T-helper 22 cell (primary cell): ENCODE results near the gene CPXM1.
"Not testable (repeated sequence)": the region's sequence is repeated elsewhere in the genome, so short reads cannot be mapped to it uniquely, and the experiment has no call there.

Experiments
- DNase-seq: peaks from one replicate; pipeline ENCODE4 v3.0.0-alpha.2; 2020; ENCODE audit warnings: low read depth

Gene CPXM1

DNA sequence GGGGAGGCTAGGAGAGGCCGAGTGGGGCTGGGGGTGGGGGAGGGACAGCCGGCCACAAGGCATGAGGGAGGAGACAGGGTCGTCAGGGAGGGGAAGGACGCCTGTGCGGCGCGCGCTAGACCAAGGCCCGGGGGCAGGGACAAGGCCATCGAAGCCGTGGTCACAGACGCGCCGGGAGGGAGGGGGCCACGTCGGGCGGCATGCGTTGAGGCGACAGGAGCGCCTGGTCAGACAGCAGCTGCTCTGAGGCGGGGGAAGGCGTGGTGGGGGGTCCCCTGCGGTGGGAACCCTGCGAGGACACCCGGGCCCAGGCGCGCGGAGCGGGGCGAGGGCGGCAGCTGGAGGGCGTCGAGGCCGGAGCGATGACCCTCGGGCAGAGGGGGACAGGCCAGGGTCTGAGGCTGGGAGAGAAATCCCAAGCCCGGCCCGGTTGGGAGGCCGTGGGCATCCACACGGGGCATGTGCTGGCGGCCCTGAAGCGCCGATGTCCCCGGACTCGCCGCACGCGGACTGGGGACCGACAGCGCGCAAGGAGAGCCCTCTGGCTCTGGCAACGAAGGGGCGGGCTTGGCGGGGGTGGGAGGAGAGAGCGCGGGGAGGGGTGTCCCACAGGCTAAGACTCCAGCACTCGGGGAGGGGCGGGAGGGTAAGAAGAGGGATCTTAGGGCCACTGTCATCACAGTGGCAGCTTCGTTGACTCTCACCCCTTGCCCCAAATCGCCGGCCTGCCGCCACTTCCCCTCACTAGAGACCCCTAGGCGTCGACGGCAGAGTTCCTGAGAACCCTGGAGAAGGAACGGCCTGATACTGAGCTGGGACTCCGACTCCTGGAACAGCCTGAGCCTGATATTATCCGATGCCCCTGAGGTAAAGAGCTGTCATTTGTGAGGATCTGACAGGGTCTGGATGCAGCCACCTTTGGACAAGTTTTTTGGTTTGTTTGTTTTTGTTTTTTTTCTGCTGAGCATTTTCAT, 20.8 kb upstream of the CPXM1 start:
- DNase-seq, result no peak

DNA sequence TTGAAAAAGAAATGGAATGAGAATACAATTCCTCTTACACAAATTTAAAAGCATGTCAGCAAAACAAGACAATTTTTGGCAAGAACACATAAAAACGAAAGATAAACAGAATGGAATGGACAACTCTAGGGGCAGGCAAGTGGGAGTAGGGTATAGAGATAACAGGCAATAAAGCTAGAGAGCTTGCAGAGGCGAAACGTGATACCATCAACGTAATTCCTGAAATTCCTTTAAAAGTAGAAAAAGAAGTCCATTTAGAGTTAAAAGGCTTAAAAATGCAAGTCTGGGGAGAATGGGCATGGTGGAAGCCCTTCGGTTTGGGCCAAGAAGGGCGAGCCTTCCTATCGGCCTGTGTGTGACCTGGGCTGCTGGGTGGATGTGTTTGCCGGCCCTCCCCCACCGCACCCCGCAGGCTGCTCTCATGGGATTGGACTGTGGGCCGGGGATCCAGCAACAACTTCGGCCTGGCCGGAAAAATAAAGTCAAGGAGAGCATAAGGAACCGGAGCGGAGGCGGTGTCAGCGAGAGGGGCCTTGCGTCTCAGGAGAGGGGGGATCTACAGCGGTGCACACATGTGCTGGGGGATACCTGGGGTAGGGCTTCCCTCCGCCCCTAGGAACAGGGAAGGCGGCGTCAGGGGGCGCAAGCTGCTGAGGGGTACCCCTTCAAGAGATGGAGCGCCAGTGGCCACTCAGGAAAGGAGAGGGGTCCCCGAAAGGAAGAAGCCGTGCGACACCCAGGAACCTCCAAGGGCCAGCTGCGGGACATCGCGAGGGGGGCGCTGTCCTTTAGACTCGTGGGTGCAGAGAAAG, 19.9 kb upstream of the CPXM1 start:
- DNase-seq, result no peak

DNA sequence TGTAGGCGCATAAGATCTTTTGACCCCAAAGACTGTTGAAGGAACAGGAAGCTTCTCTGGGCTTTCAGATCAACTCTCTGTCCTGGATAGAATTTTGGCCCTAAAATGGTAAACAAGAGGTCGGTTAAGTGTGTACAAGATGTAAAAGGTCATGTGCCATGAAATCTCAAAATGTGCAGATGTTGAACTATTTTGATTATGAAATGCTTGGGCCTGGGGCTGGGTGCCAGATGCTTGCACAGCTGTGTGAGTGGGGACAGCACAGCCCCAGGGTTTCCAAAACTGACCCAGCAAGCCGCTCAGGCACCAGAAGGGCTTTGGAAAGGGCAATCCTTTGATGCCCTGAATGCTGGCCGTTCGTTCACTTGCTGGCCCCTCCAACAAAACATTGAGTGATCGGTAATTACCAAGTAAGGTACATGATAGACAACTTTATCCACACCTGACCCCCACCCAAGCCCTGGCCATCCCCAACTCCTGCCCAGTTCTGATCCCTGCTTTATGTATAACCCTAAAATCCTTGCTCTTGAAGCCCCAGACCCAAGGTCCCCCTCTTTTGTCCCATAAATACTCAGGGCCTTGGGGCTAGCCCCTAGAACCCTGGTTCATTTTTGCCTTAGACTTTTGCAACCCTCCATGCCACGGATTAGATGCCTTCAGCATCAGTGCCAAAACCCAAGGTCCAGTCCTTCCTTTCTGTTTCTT, 17.6 kb upstream of the CPXM1 start:
- no peak for DNase-seq

DNA sequence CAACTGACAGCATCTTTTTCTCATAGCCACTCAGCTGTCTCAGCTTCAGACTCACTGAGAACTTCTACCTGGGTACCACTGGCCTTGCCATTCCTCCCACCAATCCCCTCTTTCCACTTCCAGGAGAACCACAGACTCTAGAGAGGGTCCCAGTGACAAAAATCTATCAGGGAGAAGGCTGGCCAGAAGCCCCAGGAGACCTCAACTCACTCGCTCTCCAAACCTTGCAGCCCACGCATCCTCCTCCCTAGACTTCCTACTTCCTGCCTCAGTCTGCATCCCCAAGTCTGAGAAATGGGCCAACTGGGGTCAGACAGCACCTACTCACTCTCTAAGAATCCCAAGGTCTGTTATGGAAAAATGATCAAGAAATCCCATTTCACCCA, 16.9 kb upstream of the CPXM1 start:
- DNase-seq, result no peak

DNA sequence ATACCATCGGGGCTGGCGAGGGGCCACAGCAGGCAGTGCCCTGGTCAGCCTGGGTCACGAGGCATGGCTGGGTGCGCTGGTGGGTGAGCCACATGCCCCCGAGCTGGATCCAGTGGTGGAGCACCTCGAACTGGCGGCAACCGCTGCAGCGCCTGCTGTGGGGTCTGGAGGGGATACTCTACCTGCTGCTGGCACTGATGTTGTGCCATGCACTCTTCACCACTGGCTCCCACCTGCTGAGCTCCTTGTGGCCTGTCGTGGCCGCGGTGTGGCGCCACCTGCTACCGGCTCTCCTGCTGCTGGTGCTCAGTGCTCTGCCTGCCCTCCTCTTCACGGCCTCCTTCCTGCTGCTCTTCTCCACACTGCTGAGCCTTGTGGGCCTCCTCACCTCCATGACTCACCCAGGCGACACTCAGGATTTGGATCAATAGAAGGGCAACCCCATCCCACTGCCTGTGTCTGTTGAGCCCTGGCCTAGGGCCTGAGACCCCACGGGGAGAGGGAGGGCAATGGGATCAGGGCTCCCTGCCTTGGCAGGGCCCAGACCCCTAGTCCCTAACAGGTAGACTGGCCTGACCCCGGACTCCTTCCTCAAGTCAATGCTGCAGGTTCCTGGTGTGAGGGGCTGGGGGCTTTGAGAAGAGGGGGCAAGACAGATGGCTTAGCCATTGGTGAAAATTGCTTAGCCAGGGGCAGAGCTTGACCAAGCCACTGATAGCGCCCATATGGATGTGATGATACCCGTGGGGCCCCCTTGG, 16.3 kb upstream of the CPXM1 start:
- no peak for DNase-seq

DNA sequence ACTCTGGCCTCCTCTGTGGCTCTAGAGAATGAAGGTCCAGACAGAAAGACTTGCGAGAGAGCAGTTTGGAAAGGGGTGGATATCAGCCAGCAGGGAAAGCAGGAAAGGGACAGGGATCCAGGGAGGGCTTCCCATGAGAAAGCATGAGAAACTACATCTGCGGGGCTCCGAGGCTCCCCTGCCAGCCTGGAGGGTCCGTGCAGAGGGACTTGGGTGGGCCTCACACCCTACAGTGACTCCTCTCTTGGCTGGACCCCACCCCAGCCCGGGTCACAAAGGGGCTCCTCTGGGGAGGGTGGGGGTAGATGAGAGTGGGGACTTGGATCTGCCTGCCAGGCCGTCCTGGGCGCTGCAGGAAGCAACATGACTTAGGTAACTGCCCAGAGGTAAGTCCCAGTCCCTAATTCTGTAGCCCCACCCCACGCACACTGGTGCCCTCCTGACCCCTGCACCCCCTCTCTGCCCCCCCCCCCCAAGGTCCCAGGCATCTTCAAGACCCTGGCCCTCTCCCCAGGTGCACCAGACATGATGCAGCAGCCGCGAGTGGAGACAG, 15.7 kb upstream of the CPXM1 start, which contains the start of gene TMEM239:
Gene TMEM239 (plus strand): TSS at position 335 of the 553 bp plus-strand sequence. CDS start 191 bp downstream, at position 526.
- DNase-seq, result no peak

DNA sequence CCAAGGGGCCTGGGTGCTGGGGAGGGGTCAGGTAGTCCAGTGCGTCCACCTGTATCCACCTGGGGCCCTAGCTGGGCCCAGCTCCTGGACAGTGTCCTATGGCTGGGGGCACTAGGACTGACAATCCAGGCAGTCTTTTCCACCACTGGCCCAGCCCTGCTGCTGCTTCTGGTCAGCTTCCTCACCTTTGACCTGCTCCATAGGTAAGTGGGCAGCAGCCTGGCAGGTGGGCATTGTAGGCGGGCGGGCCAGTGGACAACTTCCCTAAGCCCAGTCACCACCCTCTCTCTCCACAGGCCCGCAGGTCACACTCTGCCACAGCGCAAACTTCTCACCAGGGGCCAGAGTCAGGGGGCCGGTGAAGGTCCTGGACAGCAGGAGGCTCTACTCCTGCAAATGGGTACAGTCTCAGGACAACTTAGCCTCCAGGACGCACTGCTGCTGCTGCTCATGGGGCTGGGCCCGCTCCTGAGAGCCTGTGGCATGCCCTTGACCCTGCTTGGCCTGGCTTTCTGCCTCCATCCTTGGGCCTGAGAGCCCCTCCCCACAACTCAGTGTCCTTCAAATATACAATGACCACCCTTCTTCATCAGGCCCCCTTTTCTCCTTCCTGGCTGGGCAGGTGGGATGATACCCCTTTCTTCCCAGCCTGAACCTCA, 14.9 kb upstream of the CPXM1 start:
- no peak for DNase-seq

DNA sequence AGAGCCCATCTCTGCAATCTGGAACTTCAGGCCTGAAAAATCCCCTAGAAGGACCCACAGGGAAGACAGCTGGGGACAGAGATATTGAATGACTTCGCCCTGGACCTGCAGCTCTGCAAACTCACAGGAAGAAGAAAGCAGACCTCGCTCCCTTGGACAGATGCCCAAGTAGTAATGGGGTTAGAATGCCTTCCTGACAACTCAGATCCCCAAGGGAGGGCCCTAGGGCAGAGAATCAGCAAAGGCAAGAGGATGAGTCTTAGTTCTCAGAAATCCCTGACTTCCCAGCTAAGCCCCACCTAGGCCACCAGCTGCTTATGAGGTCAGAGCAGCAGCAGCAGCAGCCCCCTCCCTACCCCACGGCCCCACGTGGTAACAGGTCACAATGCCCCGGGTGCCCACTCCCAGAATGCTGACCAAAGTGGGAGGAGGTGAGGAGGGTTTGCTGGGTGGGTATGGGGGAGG, 14.2 kb upstream of the CPXM1 start, which contains the start of gene C20orf141:
Gene C20orf141 (plus strand): TSS at position 401 of the 465 bp plus-strand sequence. CDS start 198 bp downstream, outside the sequence.
- no peak for DNase-seq

DNA sequence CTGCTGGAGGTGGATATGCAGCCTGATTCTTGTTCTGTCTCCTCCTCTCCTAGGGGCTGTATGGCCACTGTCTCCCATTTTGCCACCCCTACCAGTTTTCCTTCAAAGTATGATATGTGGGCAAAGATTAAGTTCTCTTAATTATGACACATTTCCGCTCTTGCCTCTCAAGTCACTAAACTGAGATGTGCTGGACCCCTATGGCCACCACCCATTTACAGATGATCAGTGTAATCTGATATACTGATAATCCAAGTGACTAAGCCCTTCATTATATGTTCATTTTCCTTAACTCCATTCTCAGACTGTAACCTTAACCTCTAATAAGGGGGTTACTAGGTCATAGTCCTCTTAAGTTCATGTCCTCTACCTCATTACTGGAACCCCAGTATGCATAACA, 13.6 kb upstream of the CPXM1 start:
- no peak for DNase-seq

DNA sequence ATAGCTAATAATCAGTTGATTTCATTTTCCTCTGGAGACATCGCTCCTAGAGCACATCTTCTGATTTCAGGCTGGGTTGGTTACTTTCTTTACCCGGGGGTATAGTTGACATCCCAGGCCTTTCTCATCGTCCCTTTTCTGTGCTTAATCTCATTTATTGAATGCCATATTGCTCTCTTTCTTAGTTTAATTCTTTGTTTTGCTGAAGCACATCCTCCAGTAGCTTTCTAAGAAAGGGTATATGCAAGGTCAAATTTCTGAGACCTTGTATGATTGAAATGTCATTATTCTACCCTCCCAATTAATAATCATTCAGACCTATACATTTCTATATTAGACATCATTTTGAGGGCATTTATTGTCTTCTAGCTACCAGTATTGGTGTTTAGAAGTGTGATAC, 11.8 kb upstream of the CPXM1 start:
- DNase-seq, result no peak

DNA sequence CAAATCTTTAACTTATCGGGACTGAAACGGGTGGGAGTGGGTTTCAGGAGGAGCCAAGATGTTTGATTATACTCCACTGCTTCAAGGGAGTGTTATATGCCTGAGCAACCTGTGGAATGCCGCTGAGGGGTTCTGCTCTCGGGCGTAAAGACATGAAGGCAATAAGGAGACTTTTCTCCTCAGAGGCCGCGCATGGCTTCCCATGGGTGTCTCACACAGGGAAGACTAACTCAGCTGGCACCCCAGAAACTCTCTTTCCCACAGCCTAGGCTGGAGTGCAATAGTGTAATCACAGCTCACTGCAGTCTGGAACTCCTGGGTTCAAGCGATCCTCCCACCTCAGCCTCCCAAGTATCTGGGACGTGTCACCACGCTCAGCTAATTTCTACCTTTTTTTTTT, 9.3 kb upstream of the CPXM1 start:
- no peak for DNase-seq

DNA sequence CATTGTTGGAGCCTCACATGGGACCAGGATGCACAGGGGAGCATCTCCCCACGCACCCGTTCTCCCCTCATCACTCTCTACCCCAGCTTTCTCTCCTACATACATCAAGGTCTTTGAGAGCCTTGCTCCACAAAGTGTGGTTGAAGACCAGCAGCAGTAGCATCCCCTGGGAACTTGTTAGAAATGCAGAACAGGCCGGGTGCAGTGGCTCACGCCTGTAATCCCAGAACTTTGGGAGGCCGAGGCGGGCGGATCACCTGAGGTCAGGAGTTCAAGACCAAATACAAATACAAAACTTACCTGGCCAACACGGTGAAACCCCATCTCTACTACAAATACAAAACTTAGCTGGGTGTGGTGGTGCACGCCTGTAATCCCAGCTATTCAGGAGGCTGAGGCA, 7.5 kb upstream of the CPXM1 start:
- not testable (repeated sequence) for DNase-seq

DNA sequence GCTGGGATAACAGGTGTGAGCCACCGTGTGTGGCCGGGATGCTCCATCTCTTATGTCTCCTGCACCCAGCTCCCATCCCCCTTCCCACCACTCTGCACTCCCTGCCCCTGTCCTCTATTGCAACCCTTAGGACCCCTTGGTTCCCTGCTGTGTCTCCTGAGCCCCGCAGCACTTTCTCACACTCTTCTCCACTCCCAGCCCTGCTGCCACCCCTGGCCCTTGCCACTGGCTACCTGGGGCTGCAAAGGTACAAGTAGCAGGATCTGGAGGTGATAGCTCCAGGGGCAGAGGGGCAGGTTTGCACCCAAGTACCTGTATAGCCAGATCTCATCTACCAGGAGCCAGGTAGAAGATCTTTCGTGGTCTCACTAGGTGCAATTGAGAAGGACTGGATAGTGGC, 6.6 kb upstream of the CPXM1 start:
- no peak for DNase-seq

DNA sequence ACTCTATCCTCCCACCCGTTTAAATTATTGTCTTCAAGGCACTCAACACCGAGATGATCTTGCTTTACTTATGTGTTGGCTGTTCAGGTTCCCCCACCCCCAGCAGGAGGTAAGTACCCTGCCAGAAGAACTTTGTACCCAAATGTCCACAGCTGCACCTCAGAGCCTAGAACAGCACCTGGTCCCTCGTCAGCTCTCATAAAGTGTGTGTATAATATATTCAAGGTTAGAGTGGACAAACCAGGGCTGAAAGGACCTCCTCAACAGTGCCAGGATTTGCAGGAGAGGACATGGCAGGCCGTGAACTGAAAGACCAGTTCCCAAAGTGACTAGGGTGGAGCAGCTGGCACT, 5.9 kb upstream of the CPXM1 start:
- DNase-seq, result no peak

DNA sequence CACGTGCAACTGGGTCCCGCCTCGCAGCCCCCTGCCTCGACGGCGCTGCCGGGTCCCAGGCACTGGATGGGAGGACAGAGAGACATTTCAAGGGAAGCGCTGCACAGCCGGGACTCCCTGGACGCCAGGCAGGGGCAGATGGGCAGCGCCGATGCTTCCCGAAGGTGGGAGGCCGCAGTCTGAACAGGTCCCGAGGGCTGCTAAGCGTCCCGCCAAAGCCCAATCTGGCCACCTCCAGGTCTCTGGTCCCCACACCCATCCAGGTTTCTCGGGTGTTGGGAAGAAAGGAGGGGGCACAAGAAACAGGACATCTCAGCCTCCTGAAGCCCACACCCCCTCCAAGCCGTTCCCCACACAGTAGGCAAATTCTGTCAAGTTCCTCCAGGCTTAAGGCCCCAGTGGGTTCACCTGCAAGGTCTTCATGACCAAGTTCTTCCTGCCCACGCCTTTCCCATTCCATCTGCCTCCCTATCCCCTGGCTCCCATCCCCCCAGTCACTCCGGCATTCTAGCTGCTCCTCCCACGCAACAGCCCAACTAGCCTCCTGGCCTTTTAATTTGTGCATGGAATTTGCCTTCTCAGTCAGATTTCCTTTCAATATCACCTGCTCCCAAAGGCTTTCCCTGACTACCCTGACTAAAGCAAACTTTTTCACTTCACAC, 5.4 kb upstream of the CPXM1 start:
- DNase-seq, result no peak

DNA sequence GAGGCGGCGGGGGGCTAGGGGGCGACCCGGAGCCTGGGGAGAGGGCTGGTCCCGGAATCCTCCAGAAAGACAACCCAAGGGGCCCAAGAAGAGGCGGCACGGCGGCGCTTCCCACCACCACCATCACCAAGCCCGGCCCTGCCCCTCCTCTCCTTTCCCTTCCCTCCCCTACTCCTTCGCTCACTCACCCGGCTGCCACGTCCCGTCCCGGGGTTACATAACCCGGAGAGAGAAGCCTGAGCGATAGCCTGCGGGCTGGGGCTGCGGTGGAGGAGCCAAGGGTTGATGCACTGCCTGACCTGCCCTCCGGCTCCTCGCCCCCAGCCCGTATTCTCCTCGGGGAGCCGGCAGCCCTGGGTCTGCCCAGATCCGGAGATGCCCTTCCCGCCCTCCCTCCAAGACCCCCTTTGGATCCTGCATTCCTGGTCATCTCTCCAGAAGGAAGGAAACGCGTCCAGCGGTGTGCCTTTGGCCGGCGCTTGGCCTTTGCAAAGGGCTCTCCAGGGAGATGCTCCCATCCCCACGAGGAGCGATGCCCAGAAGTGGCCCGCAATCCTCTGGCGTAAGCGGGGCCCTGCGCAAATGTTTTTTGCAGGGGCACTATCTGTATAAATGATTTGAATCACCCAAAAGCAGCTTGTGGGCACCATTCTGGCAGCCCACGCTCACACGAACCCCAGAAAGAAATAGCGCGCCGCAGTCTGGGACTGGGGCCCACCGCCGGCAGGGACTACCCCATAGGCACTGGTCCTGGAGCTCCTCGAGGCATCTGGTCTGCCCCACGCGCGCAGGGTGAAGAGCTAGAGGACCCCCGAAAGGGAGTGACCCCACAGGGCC, 4.6 kb upstream of the CPXM1 start:
- DNase-seq, result no peak

DNA sequence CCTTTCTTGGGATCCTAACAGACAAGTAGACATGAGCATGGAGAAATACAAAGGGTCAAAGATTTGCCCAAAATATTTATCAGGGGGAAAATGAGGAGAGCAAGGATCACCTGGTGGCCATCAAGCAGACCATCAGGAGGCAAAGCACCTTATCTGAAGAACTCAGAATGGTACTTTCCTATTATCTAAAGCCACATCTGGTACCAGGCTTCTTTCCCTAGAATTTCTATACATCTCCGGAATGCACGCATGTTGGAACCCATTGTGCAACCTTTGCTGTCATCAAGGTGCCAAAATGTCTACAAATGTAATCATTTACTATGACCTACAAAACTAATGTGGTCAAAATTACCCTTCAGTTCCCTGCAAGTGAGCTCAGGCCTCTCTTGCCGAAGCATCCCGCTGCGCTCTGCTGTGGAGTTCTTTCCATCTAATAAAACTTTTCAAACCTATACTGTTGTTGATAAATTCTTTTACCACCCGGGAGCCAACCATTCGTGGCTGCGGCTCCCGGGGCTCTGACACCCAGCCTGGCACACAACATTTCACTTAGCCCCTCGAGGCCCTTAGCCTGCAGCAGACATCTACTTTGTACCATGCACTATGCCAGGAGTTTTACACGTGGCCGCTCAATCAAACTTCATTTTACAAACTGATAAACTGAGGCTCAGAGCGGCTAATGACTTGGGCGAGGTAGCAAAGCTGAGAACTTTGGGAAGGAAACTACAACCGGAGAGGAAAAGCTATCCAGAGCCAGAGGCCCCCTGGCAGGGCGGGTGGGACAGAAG, 3.8 kb upstream of the CPXM1 start:
- no peak for DNase-seq

DNA sequence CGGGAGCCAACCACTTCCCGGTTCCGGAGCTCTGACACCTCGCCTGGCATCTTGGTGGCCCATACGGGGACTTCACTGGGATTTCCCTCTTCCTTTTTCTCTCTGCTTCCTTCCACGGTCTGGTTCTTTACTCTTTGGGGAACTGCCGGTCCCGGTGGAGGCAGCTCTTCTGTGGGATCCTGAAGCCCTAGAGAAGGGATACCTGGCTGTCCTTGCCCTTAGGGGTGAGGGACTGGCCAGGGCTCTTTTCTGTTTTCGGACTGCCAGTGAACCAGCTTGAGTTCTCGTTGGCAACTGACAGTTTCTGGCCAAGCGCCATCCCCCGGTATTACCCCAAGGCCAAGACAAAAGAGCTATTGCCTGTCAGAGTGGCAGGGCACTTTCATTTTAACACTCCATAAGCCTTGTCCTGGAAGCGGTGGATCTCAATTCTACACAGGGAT, 880 bp upstream of the CPXM1 start:
- DNase-seq, result no peak
